HUES48 (cell line): Measurements from ENCODE around the gene ZNF506.

Source experiments
- H3K27ac ChIP-seq: one replicate; pipeline ENCODE4 v1.7.0; 2013; ENCODE audit warnings: low read depth, low read length, inconsistent platforms
- H3K27me3 ChIP-seq: 2 replicates; pipeline ENCODE4 v1.6.1; 2013; ENCODE audit warnings: mild to moderate bottlenecking, low read length; ENCODE audit not compliant: control insufficient read depth, insufficient read depth
- H3K36me3 ChIP-seq: 2 replicates; pipeline ENCODE4 v1.6.1; 2013; ENCODE audit warnings: low read length; ENCODE audit not compliant: control insufficient read depth, insufficient read depth
- H3K4me1 ChIP-seq: 2 replicates; pipeline ENCODE4 v1.6.1; 2013; ENCODE audit warnings: mild to moderate bottlenecking, low read length; ENCODE audit not compliant: control insufficient read depth, insufficient read depth
- H3K4me3 ChIP-seq: 2 replicates; pipeline ENCODE4 v1.5.1; 2013; ENCODE audit warnings: mild to moderate bottlenecking, low read depth, low read length
- H3K9ac ChIP-seq: 2 replicates; pipeline ENCODE4 v1.6.1; 2013; ENCODE audit warnings: mild to moderate bottlenecking, low read depth, low read length, moderate library complexity
- H3K9me3 ChIP-seq: 2 replicates; pipeline ENCODE4 v1.6.1; 2013; ENCODE audit warnings: low read length; ENCODE audit not compliant: control insufficient read depth, insufficient read depth

The ZNF506 gene

DNA sequence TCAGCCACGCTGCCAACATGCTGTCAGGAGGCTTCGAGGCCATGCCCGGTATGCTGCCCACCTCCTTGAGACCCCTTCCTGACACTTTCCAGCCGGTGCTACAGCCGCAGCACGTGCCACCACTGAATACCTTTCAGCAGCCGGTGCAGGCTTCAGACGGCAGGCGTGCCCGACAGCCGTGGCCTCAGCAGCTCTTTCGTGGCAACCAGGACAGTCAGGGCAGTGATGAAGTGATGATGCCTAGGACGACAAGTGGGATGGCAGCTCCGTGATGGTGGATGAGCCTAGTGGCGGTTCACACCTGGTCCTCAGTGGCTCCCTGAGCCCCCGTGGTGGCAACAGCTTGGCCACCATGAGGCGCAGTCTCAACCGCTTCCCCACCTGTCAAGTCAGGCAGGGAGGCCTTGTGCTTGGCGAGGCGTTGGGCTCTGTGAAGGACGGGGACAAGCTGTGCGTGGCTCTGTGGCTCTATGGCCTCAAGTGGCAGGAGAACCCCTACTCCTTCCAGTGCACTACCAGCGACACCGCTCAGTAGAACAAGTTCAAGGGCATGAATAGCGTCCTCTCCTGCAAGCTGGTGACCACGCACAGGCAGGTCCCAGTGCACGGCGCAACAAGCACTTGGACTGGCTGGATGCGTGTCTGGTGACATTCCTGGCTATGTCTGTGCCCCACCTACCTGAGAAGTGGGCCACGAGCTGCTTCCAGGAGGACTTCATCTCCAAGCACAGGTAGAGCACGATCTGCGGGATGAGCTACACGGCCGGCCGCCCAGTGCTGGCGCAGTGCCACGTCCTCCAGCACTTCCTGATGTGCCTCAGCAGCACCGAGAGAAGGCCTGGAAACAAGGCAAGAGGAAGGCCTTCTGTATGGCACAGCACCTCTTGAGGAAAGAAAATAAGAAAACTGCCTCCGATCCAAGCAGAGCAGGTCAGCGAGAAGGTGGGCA is 70.4 kb downstream of the ZNF506 start:
- Histone ChIP-seq H3K27me3 (no peaks in the 10 kb centered on the region), H3K4me1 (no peaks in the 10 kb centered on the region), H3K4me3 (no peak overlapping the region), H3K9me3 (peaks cover 5% of the 10 kb centered on the region; the same call in 1 of the 2 replicates), H3K27ac (no peak overlapping the region), H3K36me3 (no peaks in the 10 kb centered on the region), H3K9ac (no peak overlapping the region)

DNA sequence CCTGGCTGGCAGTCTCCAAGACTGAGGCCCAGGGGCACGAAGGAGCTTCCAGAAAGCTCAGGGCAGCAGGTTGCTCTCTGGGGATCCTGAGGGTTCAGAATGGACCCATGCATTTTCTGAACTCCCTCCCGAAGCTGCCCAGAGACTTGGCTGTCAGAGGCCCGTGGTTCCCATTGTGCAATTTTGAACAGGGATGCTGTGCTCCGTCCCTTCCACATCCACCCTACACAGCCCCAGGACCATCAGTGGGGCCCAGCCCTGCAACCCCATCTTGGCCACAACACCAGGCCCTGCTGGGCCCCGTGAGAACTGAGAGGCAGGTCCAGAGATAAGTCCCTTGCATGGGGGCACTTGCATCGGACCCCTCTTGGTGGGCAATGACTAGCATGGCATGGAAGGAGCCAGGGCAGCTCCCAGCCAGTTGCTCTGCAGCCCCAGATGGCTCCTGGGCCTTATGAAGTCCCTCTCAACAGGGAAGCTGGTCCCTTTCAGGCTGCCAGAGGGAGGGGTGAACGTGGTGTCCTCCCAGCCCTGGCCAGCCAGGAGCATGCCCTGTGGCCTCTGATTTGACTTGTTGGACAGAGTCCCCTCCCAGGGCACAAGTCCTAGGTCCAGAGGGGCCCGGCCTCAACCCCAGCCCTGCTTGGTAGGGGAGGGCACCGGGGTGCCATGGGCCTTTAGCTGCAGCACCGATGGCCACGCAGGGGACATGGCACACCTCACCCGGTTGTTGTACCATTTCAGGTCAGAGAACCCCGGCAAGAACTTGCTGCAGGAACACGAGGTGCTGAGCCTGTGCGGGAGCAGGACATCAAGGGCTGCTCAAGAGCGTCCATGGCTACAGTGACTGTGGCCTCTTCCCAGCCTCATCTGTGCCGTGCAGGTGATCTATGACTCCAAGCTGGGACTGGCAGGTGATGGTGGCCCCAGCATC is 71.4 kb downstream of the ZNF506 start:
- no peak overlapping the region for H3K9ac ChIP-seq
- no peak overlapping the region for H3K4me3 ChIP-seq
- H3K27ac ChIP-seq = no peak overlapping the region
- no peaks in the 10 kb centered on the region for H3K36me3 ChIP-seq
- no peaks in the 10 kb centered on the region for H3K27me3 ChIP-seq
- no peaks in the 10 kb centered on the region for H3K4me1 ChIP-seq
- peaks cover 5% of the 10 kb centered on the region; the same call in 1 of the 2 replicates for H3K9me3 ChIP-seq

DNA sequence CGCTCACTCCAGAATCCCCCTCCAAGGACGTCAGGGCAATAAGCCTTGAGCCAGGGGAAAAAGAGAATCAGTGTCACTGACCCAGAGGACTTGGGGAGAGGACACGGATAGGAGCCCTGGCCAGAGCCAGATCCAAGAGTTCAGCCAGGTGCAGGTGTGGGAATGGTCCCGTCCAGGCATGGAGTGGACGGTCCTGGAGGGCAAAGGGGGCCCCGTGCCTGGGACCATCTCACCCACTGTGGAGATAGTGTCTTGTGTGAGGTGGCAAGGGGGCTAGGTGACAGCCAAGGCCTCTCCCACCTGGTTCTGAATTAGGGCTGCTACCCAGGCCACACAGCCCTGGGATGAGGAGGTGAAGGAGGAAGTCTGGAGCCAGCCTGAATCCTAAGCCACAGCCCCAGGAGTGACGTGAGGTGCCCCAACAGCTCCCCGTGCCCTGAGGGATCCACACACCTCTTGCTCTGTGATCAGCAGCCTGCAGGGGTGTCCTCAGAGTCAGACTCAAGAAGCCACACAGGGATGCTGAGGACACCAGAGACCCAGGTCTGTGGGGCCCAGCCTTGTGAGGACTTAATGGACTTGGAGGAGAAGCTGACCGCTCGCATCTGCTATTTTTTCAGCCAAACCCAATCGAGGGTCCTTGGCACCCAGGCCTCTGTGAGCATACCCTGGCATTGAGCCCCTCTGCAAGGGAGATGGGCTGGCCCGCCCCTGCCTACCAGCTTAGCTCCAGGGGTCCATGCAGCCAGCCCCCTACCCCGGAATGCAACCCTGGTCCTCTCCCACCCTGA is 72.2 kb downstream of the ZNF506 start:
- Histone ChIP-seq H3K4me1 (no peaks in the 10 kb centered on the region), H3K9ac (no peak overlapping the region), H3K4me3 (no peak overlapping the region), H3K36me3 (no peaks in the 10 kb centered on the region), H3K27me3 (no peaks in the 10 kb centered on the region), H3K9me3 (0 out of 2 replicates have a peak, but pooled peaks cover 5% of the 10 kb centered on the region), H3K27ac (no peak overlapping the region)

DNA sequence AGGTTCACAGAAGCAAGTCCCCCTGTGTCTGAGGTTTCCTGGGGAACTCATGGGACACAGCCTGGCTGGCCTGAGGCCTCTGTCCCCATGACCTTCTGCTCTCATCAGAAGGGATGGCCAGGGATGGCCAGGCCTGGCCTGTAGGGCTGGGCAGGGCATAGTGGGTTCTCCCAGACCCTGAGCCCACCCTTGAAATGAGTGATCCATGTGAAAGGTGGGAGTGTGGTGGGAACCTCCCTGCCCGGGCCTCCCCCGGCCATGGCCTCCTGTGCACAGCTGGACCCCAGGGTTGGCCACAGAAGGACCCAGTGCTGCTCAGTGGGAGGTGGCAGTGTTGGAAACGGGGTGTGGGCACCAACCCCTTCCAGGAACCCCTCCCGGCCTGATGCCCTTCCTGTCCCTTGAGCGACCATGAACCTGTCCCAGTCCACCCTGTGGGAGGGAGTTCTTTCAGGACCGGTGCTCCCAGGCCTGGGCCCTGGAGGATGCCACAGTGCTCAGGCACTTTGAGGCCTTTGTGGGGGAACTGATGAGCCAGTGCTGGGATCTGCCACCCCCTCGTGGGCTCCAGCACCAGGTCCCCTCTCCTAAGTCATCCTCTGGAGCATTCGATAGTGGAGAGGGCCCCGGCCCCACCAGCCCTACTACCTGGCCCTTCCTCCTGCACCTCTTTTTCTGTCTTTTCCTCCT is 73.2 kb downstream of the ZNF506 start:
- H3K36me3 ChIP-seq = no peaks in the 10 kb centered on the region

DNA sequence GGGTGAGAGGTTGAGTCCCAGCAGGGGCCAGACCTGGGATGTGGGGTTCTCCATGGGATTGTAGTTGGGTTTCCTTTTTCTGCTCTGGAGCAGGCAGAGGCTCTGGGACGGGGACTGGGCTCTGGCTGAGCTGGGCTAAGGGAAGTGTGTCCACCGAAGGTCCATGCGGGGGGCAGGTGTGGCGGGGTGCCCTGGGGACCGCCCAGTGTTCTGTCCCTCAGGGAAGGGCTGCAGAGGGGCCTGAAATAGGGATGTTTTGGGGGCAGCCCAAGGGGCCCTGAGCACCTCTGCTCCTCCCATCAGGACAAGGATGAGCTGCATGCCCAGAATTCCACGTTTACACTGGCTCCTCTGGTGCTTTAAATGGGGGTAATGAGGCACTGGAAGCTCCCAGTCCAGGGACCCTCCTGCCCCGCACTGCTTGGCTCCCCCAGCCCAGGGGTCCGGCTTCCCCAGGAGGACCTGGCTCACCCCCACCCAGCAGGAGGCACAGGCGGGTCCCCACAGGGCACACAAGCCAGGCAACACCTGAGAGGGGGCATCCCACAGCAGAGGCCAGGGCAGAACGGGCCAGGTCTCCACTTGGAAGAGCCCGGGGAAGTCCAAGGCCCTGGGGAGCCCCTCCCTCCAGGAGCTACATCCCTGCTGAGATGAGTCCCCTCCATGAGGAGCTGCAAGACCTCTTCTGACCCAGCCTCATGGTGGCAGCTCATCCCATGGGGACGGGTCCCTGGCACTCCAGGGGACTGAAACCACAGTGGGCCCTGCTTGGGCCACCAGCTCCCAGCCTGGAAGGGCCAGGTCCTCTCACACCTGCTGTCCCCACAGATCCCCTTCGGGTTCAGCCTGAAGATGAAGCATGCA is 74.0 kb downstream of the ZNF506 start:
- Histone ChIP-seq H3K4me3 (no peak overlapping the region), H3K4me1 (no peaks in the 10 kb centered on the region), H3K36me3 (no peaks in the 10 kb centered on the region), H3K9me3 (0 out of 2 replicates have a peak, but pooled peaks cover 5% of the 10 kb centered on the region), H3K27me3 (no peaks in the 10 kb centered on the region), H3K27ac (no peak overlapping the region), H3K9ac (no peak overlapping the region)

More for the DNA sequence above, 73.2 kb downstream of the ZNF506 start:
- no peaks in the 10 kb centered on the region for H3K4me1 ChIP-seq
- no peak overlapping the region for H3K9ac ChIP-seq
- no peak overlapping the region for H3K27ac ChIP-seq
- no peaks in the 10 kb centered on the region for H3K27me3 ChIP-seq
- H3K9me3 ChIP-seq = 0 out of 2 replicates have a peak, but pooled peaks cover 5% of the 10 kb centered on the region
- no peak overlapping the region for H3K4me3 ChIP-seq

DNA sequence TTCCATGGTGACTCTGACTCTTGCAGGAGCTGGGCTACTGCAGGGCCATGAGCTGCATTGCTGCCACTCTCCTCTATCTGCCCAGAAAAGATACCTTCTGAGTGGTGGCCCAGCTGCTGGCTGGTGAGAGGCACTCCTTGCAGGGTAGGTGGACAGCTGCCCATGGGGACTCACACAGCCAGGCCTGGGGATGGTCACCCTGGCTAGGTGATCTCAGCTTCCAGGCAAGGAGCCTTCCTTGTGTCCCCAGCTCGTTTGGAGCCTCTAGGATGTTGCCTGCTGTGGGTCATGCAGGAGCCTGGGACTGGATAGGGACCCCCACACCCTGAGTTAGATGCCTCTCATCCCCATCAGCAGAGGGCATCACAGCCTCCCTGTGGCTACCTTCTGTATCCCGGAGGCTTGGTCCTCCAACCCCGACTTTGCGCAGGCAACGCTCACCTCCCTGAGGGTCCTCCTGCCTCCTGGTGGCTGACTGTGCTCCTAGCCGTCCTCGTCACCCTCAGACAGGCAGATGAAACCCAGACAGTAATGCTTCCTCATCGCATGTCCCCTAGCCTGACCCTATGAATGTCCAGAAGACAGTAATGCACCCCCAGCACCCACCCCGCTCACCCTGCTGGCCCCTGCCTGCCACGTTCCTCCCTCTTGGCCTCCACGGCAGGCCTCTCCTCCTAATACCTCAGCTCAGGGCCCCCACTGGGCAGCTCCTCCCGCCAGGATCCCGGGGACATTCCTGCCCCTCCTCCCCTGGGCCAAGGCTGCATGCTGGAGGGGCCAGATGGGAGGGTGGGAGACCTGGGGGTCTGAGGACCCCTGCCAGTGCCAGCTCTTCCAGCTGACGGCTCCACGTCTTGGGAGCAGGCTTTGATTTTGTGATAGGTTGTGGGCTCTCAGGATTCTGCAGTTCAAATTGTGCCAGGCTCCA is 75.0 kb downstream of the ZNF506 start:
- Histone ChIP-seq H3K9me3 (0 out of 2 replicates have a peak, but pooled peaks cover 5% of the 10 kb centered on the region), H3K27ac (no peak overlapping the region), H3K36me3 (no peaks in the 10 kb centered on the region), H3K9ac (no peak overlapping the region), H3K27me3 (no peaks in the 10 kb centered on the region), H3K4me1 (no peaks in the 10 kb centered on the region), H3K4me3 (no peak overlapping the region)

DNA sequence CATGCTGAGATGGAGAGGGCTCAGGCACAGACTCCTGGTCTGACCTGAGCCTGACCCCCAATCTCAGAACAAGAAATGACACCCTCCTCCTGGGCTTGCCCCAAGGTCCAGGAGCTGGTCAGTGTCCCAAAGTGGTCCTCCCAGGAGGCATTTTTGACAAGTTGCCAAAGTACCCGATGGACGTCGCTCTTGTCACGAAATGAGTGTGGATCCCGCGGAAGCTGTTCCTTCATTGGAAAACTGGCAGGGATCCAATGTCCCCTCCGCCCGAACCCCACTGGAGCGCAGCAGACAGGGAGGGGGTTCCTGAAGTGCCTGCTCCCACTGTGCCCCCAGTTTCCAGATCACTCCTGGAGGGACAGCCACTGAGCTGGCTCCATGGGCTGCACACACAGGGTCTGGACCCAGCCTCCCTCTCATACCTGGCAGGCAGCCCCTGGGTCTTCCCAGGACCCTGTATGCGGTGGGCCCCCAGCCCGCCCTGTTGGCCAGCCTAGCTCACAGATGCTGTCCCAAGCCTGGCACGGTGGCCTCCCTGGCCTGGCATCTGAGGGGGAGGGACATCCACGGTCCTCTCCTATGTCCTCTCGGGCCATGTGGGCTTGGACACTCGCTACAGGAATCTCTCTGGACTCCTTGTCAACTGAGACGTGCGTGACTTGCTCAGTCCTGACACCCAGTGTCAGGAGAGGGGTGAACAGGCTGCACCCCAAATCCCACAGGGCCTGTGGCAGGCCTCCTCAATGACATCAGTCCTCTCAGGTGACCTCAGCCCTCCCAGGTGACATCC is 75.9 kb downstream of the ZNF506 start:
- Histone ChIP-seq H3K27me3 (no peaks in the 10 kb centered on the region), H3K4me3 (no peak overlapping the region), H3K27ac (no peak overlapping the region), H3K9me3 (no peaks in the 10 kb centered on the region), H3K4me1 (no peaks in the 10 kb centered on the region), H3K36me3 (no peaks in the 10 kb centered on the region), H3K9ac (no peak overlapping the region)

DNA sequence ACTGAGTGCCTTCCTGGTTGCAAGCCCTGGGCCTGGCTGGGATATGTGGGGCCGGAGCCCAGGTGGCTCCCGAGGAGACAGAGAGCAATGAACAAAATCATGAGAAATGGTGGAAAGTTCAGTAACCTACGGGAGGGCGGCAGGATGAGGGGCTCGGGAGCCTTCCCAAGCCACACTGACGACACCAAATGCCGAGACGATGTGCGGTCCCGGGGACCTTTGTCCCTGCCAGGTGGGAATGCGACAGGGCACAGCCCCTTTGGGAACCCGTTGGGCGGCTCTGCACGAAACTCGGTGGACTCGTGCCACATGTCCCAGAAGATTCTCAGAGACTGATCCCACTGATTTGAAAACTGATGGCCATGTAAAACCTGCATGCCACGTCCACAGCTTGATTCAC is 76.9 kb downstream of the ZNF506 start:
- no peak overlapping the region for H3K4me3 ChIP-seq
- no peaks in the 10 kb centered on the region for H3K36me3 ChIP-seq
- no peak overlapping the region for H3K9ac ChIP-seq
- H3K27me3 ChIP-seq = no peaks in the 10 kb centered on the region
- no peaks in the 10 kb centered on the region for H3K4me1 ChIP-seq
- H3K27ac ChIP-seq = no peak overlapping the region
- H3K9me3 ChIP-seq = no peaks in the 10 kb centered on the region
